Smooth muscle cell (in vitro differentiated cells): ENCODE results near the gene DCBLD2. TPM values are rescaled to one million over a fixed set of nuclear protein-coding genes. Genes with fewer than 3 reads are reported as not detected.

Experiments
- DNase-seq: peaks from one replicate; lab custom pipeline; 2025; ENCODE audit not compliant: unreplicated experiment; lab: John Stamatoyannopoulos, UW
- H2AFZ ChIP-seq: fragments of 200-600 bp; sonication (generic); 2 replicates; pipeline ENCODE4 v1.6.0; 2016; ENCODE audit warnings: antibody characterized with exemption, low read depth, mild to moderate bottlenecking
- H3F3A ChIP-seq: fragments of 200-600 bp; sonication (generic); 2 replicates; pipeline ENCODE4 v1.6.0; 2017; ENCODE audit warnings: antibody characterized with exemption, low read depth
- H3K27ac ChIP-seq: fragments of 200-600 bp; sonication (generic); 2 replicates; pipeline ENCODE4 v1.5.1; 2016; ENCODE audit warnings: low read depth, mild to moderate bottlenecking
- H3K27me3 ChIP-seq: fragments of 200-600 bp; sonication (generic); 2 replicates; pipeline ENCODE4 v1.6.1; 2016; ENCODE audit warnings: low read depth, mild to moderate bottlenecking
- H3K36me3 ChIP-seq: fragments of 200-600 bp; sonication (generic); 2 replicates; pipeline ENCODE4 v1.5.1; 2016; ENCODE audit warnings: low read depth
- H3K4me1 ChIP-seq: fragments of 200-600 bp; sonication (generic); 2 replicates; pipeline ENCODE4 v1.5.1; 2016; ENCODE audit warnings: low read depth
- H3K4me2 ChIP-seq: fragments of 200-600 bp; sonication (generic); 2 replicates; pipeline ENCODE4 v1.6.0; 2016; ENCODE audit warnings: mild to moderate bottlenecking
- H3K4me3 ChIP-seq: fragments of 200-600 bp; sonication (generic); 2 replicates; pipeline ENCODE4 v1.5.1; 2016; ENCODE audit warnings: mild to moderate bottlenecking
- H3K79me2 ChIP-seq: fragments of 200-600 bp; sonication (generic); 2 replicates; pipeline ENCODE4 v1.6.0; 2016; ENCODE audit warnings: low read depth, mild to moderate bottlenecking
- H3K9ac ChIP-seq: fragments of 200-600 bp; sonication (generic); 2 replicates; pipeline ENCODE4 v1.6.0; 2016; ENCODE audit warnings: low read depth
- H3K9me3 ChIP-seq: fragments of 200-600 bp; sonication (generic); replicated peaks from 2 replicates; pipeline ENCODE4 v1.5.1; 2016; ENCODE audit warnings: low read depth
- H4K20me1 ChIP-seq: fragments of 200-600 bp; sonication (generic); 2 replicates; pipeline ENCODE4 v1.6.0; 2016; ENCODE audit warnings: low read depth
- WGBS: methylation state at CpG from one replicate; pipeline ENCODE4 v1.1.7; 2016; ENCODE audit warnings: low lambda C conversion rate; 5-methylcytosine and 5-hydroxymethylcytosine counted together
- polyA plus RNA-seq: library from polyadenylated mRNA; unstranded; fragments of >200 nt; fragmentation: Nextera tagmentation; extraction: Ambion mirVana; gene quantifications from 2 replicates; pipeline ENCODE4 v1.2.1, GENCODE V29; 2016
- total RNA-seq: library from RNA; depleted of rRNA; stranded (reverse); fragments of >200 nt; gene quantifications from 2 replicates; pipeline ENCODE4 v1.2.3, GENCODE V29; 2014
- TF ChIP-seq, protein P1 (sequence below): fragments of 200-600 bp; sonication (generic); IDR thresholded peaks from 2 replicates; pipeline ENCODE4 v1.5.1; 2017; ENCODE audit warnings: borderline replicate concordance, mild to moderate bottlenecking, antibody characterized with exemption; ENCODE audit not compliant: insufficient read depth, poor library complexity, severe bottlenecking

The DCBLD2 gene
- total and polyA plus RNA-seq, 2 experiments from 2014 or later: 39.9 to 111 TPM

DNA sequence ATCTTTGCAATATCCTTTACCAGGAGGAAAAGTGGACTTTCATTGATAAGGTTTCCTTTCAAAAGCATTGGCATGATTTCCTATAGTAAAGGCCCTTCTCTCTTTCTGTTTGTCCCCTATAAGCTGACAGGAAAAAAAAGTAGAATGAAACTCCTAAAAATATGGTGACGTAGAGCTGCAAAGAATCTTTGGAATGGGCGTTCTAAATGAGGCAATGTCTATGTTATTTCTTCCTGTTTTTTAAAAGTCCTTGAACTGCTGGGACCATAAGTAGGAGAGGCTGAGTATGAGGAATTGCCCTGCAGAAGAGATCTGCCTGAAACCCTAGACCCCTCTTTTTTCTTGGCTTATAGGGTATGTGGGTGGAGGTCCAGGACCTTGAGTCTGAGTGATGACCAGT, 121.2 kb downstream of the DCBLD2 start:
- H3K4me3 ChIP-seq: no peak overlapping the region
- no peak overlapping the region for H2AFZ ChIP-seq
- H3K27me3 ChIP-seq: no peaks in the 10 kb centered on the region
- DNase-seq: no peak
- H3K79me2 ChIP-seq: no peaks in the 10 kb centered on the region
- H3K27ac ChIP-seq: peak overlapping the region; percentile 97
- WGBS: 54% methylated on average over 2 of the region's 2 CpGs
- H3K36me3 ChIP-seq: no peaks in the 10 kb centered on the region
- H4K20me1 ChIP-seq: no peaks in the 10 kb centered on the region
- TF ChIP-seq, protein P1, sequence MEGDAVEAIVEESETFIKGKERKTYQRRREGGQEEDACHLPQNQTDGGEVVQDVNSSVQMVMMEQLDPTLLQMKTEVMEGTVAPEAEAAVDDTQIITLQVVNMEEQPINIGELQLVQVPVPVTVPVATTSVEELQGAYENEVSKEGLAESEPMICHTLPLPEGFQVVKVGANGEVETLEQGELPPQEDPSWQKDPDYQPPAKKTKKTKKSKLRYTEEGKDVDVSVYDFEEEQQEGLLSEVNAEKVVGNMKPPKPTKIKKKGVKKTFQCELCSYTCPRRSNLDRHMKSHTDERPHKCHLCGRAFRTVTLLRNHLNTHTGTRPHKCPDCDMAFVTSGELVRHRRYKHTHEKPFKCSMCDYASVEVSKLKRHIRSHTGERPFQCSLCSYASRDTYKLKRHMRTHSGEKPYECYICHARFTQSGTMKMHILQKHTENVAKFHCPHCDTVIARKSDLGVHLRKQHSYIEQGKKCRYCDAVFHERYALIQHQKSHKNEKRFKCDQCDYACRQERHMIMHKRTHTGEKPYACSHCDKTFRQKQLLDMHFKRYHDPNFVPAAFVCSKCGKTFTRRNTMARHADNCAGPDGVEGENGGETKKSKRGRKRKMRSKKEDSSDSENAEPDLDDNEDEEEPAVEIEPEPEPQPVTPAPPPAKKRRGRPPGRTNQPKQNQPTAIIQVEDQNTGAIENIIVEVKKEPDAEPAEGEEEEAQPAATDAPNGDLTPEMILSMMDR: no peak
- peak overlapping the region; percentile 86 for H3K9ac ChIP-seq
- H3K9me3 ChIP-seq: no peaks in the 10 kb centered on the region
- H3F3A ChIP-seq: peaks cover 29% of the 10 kb centered on the region
- peaks cover 14% of the 10 kb centered on the region for H3K4me1 ChIP-seq
- peak overlapping the region; percentile 68 for H3K4me2 ChIP-seq

DNA sequence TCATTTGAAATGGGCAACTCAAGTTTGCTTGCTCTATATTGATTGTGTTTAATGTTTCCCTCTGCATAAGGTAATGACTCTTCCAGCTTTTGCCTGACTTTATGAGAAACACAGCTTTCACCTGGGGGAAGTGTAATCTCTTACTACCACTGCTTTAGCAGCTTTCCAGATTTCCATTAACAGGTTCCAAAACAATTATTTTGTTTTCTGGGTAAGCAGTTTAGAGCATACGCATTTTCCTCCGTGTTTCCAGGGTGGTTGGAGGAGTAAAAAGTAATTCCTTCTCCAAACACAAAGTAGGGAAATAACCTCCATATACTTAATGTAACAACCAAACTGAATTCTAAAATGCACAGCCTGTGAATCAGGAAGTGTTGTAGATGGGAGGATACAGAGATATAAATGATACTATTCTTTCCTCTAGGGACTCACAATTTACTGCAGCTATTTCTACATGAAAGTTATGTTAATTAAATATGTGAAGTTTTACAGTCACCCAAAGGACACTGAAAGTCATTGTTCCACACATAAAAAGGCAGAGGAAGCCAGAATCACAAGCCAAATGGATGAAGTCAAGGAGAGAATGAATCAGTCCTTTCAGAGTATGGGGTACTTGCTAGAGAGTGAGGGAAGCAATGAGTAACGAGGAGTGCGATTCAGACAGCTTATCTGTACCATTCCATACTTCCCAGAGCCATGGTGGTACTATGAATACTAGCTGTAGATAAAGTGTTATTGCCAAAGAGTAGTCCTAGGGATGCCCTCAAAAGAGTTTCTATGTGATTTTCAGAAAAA, 121.8 kb downstream of the DCBLD2 start:
- TF ChIP-seq, protein P1: no peak
- no peak for DNase-seq
- Histone ChIP-seq H3K79me2 (no peaks in the 10 kb centered on the region), H2AFZ (no peak overlapping the region), H3K4me1 (peaks cover 13% of the 10 kb centered on the region), H3K27ac (peak overlapping the region; percentile 97), H4K20me1 (no peaks in the 10 kb centered on the region), H3K9me3 (no peaks in the 10 kb centered on the region), H3K36me3 (no peaks in the 10 kb centered on the region), H3K9ac (peak overlapping the region; percentile 86), H3K4me2 (peak overlapping the region; percentile 68), H3K4me3 (no peak overlapping the region), H3F3A (peaks cover 27% of the 10 kb centered on the region), H3K27me3 (no peaks in the 10 kb centered on the region)
- WGBS: 51% methylated on average over 4 of the region's 4 CpGs

DNA sequence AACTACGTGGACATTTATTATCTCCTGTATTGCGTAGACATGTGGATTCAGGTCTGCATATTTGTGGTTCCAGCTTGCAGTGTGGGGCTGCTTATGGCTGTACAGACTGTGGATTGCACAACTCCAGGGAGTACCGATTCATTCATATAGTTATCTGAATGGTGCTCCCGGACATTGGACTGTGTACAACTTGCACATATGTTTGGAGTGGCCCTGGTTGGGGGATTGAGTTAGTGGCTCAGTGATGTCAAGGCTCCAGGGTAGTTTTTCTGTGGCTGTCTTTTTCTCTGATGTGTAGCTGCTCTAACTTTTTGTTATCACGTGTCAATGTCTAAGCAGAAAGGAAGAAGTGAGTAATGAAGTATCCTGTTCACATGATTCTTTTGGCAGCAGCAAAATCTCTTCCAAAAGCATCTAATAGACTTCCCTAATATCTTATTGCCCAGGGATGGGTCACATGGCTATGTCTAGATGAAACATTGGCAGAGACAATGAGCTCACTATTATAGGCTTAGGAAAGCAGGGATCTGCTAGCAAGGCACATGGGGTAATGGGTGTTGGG, 122.6 kb downstream of the DCBLD2 start:
- Histone ChIP-seq H3K4me2 (peak overlapping the region; percentile 68), H3K27ac (peak overlapping the region; percentile 97), H3K27me3 (no peaks in the 10 kb centered on the region), H2AFZ (no peak overlapping the region), H3K79me2 (no peaks in the 10 kb centered on the region), H3K4me1 (peaks cover 10% of the 10 kb centered on the region), H3K36me3 (no peaks in the 10 kb centered on the region), H3K9me3 (no peaks in the 10 kb centered on the region), H3K9ac (peak overlapping the region; percentile 86), H4K20me1 (no peaks in the 10 kb centered on the region), H3F3A (peaks cover 25% of the 10 kb centered on the region), H3K4me3 (no peak overlapping the region)
- TF ChIP-seq, protein P1: no peak
- WGBS: 4% methylated on average over 5 of the region's 5 CpGs
- peak; percentile 5 for DNase-seq
